ENCODE measurements around the gene PCK1. TPM values are rescaled to one million over a fixed set of nuclear protein-coding genes. Genes with fewer than 3 reads are reported as not detected.

Gene PCK1
- total and polyA plus RNA-seq, 2 of the 8 experiments (the other 6 are each of a cell fraction or from before 2014, with no cell fraction given), result not detected

- no peak for FAIRE-seq
- Histone ChIP-seq H2BK20ac (ENCODE audit: low read length) (no peak overlapping the region), H3K23me2 (ENCODE audit: low read depth, low read length) (no peaks in the 10 kb centered on the region), H3K4me2 (ENCODE audit: insufficient read depth in 1 of 2, low read depth in 2 of 2, low read length in 2 of 2) (no peak overlapping the region), H3K14ac (ENCODE audit: insufficient read length) (no peak overlapping the region), H3K56ac (replicated peaks; ENCODE audit: insufficient read length, low read depth, low read length) (no peak overlapping the region), H3K27ac (ENCODE audit: low read depth, low read length) (no peak overlapping the region), H4K8ac (ENCODE audit: extremely low read depth, insufficient read depth, low read length) (no peak overlapping the region), H2BK5ac (ENCODE audit: low read depth, low read length) (no peak overlapping the region), H2BK120ac (replicated peaks; ENCODE audit: low read depth, low read length) (no peak overlapping the region), H3K4ac (replicated peaks; ENCODE audit: insufficient read length, low read depth, low read length) (no peak overlapping the region), H4K5ac (ENCODE audit: insufficient read length, low read depth, low read length) (no peak overlapping the region), H3K36me3 (ENCODE audit: control insufficient read depth in 2 of 4, insufficient read depth in 4 of 4, low read length in 3 of 4) (no peaks in the 10 kb centered on the region), H3K4me3 (ENCODE audit: extremely low read depth in 1 of 4, insufficient read depth in 2 of 4, low read depth in 3 of 4, low read length in 4 of 4) (no peak overlapping the region), H3K79me1 (ENCODE audit: low read depth, low read length) (no peaks in the 10 kb centered on the region), H2AFZ (ENCODE audit: low read length) (no peak overlapping the region), H4K91ac (replicated peaks; ENCODE audit: insufficient read length, low read length) (no peak overlapping the region), H2AK5ac (ENCODE audit: low read depth, low read length) (no peak overlapping the region), H3K9ac (replicated peaks in 1 of 4; ENCODE audit: extremely low read depth in 1 of 4, low read depth in 3 of 4, low read length in 3 of 4) (no peak overlapping the region), H2BK12ac (ENCODE audit: low read depth, low read length) (no peak overlapping the region), H4K20me1 (replicated peaks in 1 of 2; ENCODE audit: control insufficient read depth in 1 of 2, insufficient read depth in 2 of 2, low read length in 2 of 2) (no peaks in the 10 kb centered on the region), H3K18ac (ENCODE audit: extremely low read depth, low read length) (no peak overlapping the region), H3K27me3 (replicated peaks in 1 of 4; ENCODE audit: control insufficient read depth in 3 of 4, extremely low read depth in 1 of 4, insufficient read depth in 3 of 4, low read length in 3 of 4) (no peaks in the 10 kb centered on the region; a peak in 2 of 7 replicates), H2BK15ac (ENCODE audit: low read length) (no peak overlapping the region), H3K4me1 (replicated peaks in 1 of 4; ENCODE audit: control insufficient read depth in 3 of 4, insufficient read depth in 4 of 4, low read length in 3 of 4) (peaks cover 0 to 19% (median 5%) of the 10 kb centered on the region in 4 experiments; a peak in 5 of 7 replicates), H3K79me2 (ENCODE audit: control insufficient read depth in 1 of 2, insufficient read depth in 2 of 2, low read length in 2 of 2) (no peaks in the 10 kb centered on the region), H3K23ac (ENCODE audit: insufficient read length) (no peak overlapping the region), H3K9me3 (ENCODE audit: insufficient read depth in 2 of 2, low read depth in 1 of 2, low read length in 1 of 2) (no peaks in the 10 kb centered on the region)
- WGBS, 2 experiments (ENCODE audit: extremely low coverage in 1 of 2, insufficient coverage in 1 of 2, insufficient read length in 1 of 2, insufficient replicate concordance in 2 of 2, low coverage in 1 of 2, low lambda C conversion rate in 2 of 2, missing lambda C conversion rate in 1 of 2), result no CpG with 5 or more reads among the region's 17 CpGs
- CTCF ChIA-PET (ENCODE audit: partially characterized antibody), result interaction anchor here (0.8 to 2.0 kb wide), 9 partner anchors 9 to 70 kb away, joined by 3 to 13 read pairs (median 4); no protein-coding TSS in a partner anchor
- POLR2A ChIA-PET (ENCODE audit: partially characterized antibody), result no interaction called here
- DNase-seq (ENCODE audit: low read depth in 1 of 2, low spot score in 2 of 2), result peak in 1 of 2 experiments; percentile 74
- no peak for TF ChIP-seq NANOG (IDR thresholded peaks at IDR 0.05; ENCODE audit: insufficient read depth, low read depth, low read length, poor library complexity, severe bottlenecking)
- no peak for TF ChIP-seq USF2 (IDR thresholded peaks at IDR 0.05; ENCODE audit: low read length)
- TF ChIP-seq GABPA (IDR thresholded peaks at IDR 0.05; ENCODE audit: borderline replicate concordance, insufficient read depth, low read length), result no peak
- 0 out of 2 replicates have a peak, but pooled peaks have one; percentile 6 for TF ChIP-seq ATF3 (IDR thresholded peaks at IDR 0.05; ENCODE audit: insufficient read depth, low read depth, low read length)
- no peak for TF ChIP-seq RFX5 (IDR thresholded peaks at IDR 0.05; ENCODE audit: borderline replicate concordance, low read depth, low read length)
- TF ChIP-seq SP4 (IDR thresholded peaks at IDR 0.05; ENCODE audit: low read length), result no peak
- peak; percentile 13 to 20; a peak in 3 of 4 replicates for TF ChIP-seq RAD21 (IDR thresholded peaks at IDR 0.05 in 1 of 2, conservative IDR thresholded peaks at IDR 0.05 in 1 of 2; ENCODE audit: low read depth in 2 of 2, low read length in 2 of 2)
- no peak for TF ChIP-seq CBX8 (IDR thresholded peaks at IDR 0.05; ENCODE audit: borderline replicate concordance, low read depth, low read length)
- TF ChIP-seq KDM4A (IDR thresholded peaks at IDR 0.05; ENCODE audit: low read depth, low read length, severe bottlenecking), result no peak
Measured at GRCh38 chr20:57526087-57526884, 34.6 kb upstream of the PCK1 start.

Measured in H1 (cell line).